Amniotic epithelial cell (primary cell): ENCODE data around the gene RARA.
"Not testable (repeated sequence)": the region's sequence is repeated elsewhere in the genome, so short reads cannot be mapped to it uniquely, and the experiment has no call there.

Experiments
- DNase-seq: peaks from one replicate; pipeline ENCODE4 v3.0.0-alpha.2; 2010; ENCODE audit warnings: low read depth

The RARA gene

GRCh38 chr17:40298726-40299125 is 10.3 kb upstream of the RARA start:
- DNase-seq = no peak

- DNase-seq = peak; percentile 28
Measured at GRCh38 chr17:40299159-40299757, 9.7 kb upstream of the RARA start.

- DNase-seq = no peak
Measured at GRCh38 chr17:40301315-40301714, 7.7 kb upstream of the RARA start.

DNA sequence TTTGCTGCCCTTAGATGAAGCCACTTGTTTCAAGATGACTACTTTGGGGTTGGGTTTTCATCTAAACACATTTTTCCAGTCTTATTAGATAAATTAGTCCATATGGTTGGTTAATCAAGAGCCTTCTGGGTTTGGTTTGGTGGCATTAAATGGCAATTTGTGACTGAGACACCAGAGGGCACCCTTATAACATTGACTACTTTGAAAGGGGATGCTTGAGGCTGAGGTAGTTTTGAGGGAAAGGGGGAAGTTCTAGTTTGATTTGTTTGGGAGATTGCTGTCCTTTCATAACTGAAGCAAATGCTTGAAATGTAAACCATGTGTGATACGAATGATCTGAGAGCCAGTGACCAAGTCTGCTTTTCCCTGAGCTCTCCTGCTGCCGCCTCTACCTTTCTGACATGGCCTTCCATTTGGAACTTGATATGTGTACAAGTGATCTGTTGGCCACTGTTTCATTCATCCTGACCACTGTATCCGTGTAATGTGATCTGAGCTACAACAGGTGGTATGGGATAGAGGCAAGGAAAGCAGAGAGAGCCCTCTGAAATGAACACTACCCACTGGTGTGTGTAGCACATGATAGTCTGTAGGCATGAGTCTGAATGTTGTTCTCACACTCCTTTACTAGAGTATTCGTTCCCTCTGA is 5.8 kb upstream of the RARA start:
- peak; percentile 65 for DNase-seq

DNA sequence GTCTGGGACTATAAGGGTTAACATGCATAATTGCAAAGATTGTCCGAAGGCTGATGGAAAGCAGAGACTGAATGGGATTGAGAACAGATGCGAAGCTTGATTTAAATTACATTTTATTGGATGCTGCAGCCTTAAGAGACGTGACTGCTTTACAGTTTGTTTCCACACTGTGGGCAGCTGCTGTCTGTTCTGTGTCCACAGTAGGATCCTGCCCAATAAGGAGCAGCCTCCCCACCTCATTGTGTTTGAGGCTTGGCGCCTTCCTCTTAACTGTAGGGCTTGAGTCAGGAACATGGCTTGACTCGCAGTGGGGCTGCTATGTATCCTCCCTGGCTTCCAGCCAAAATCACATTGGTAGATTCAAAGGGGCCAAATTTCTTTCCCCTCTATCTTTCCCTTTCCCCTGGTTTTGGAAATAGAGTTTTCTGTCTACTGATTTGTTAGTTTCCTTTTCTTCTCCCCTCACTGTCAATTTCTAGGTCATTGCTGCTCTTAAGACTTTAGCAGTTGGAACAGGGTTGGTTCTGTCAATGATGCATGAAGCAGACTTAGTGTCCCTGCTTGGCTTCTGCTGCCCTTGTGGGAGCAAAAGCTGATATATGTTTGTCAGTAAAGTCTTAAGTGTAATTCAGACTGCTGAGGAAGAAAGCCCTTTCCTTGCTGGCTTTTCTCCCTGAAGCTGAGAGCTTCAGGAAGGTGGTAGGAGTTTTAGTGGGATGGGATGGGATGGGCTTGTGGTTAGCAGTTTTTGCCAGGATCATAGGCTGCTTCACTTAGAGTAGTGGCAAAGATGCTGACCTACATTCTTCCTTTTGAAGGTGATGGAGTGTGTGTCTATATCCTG is 5.0 kb upstream of the RARA start:
- peak; percentile 96 for DNase-seq

GRCh38 chr17:40304552-40304863 is 4.5 kb upstream of the RARA start:
- not testable (repeated sequence) for DNase-seq

- DNase-seq = not testable (repeated sequence)
Measured at GRCh38 chr17:40304866-40305265, 4.1 kb upstream of the RARA start.

DNA sequence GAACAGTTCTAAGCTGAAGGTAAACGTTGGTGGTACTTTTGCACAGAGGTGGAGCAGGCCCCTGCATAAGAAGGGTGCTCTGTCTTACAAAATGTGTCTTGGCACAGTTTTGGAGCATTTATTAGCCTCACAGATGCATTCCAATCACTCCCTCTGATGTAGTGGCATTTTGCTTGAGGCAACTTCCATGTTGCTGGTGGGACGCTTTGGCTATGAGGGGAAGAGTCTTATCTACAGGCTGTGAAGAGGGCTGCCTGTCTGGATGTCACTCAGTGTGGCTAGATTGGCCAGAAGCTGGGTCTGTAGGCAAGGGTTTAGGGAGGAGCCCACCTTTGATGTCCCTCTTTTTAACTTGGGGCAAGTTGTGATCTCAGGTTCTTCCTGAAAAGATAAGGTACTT is 2.6 kb upstream of the RARA start:
- no peak for DNase-seq

DNA sequence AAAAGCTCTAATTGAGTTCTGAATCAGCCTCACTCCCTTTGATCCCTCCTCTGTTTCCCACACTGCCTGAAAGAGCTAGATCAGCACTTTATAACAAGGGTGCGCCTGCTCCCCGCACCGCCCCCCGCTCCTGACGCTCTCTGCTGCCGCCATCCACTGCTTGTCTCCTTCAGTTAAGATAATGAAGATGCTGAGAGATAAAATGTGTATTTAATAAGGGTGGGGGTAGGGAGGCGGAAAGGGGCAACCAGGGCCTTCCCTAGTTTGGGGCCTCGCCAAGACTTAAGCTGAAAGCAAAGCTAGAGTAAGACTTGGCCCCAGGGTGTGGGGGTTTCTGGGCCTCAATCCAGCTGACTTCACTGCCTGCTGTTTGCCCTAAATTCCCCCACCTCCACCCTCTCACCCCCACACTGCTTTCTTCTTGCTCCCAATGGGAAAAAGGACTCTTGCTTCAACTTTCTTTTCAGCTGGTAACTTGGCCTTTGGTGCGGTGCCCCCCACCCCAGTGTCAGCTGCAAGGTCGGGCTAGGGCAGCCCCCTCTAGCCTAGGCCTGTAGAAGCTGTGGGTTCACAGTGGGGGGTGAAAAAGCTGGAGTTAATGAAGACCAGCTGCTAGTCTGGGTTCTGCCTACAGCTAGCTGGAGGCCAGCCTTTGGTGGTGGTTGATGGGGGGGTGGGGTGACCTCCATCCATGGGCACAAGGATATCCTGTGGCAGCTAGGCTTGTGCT is 1.8 kb upstream of the RARA start:
- peak; percentile 67 for DNase-seq

- peak; percentile 58 for DNase-seq
Measured at GRCh38 chr17:40307740-40308239, 1.2 kb upstream of the RARA start.

DNA sequence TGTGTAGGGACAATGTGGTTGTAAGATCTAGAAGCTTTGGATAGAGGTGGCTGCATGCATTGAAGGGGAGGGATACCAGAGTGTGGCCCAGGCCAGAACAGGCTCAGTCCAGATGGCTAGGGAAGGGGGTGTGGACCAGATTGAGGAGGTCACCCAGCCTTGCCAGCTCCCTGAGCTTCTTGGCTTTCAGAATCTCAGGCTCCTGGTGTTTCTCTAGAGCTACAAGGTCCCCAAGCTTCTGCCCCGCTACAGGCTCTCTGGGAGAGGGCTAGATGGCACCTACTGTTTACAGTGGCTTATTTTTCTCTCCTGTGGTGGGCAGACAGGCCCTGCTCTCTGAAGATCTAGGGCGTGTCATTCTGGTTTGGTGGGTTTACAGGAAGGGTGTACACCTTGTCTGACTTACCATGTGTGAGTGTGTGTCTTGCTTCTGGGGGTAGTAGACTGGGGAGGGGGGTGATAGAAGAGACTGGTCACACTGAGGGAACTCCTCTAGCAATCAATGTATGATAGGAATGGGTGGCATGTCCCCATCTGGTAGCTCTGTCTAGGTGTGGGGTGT is 1.1 kb downstream of the RARA start:
- DNase-seq = no peak

GRCh38 chr17:40310882-40311391 is 2.0 kb downstream of the RARA start:
- no peak for DNase-seq

GRCh38 chr17:40311575-40311974 is 2.6 kb downstream of the RARA start:
- no peak for DNase-seq

GRCh38 chr17:40312131-40312731 is 3.3 kb downstream of the RARA start:
- no peak for DNase-seq

DNA sequence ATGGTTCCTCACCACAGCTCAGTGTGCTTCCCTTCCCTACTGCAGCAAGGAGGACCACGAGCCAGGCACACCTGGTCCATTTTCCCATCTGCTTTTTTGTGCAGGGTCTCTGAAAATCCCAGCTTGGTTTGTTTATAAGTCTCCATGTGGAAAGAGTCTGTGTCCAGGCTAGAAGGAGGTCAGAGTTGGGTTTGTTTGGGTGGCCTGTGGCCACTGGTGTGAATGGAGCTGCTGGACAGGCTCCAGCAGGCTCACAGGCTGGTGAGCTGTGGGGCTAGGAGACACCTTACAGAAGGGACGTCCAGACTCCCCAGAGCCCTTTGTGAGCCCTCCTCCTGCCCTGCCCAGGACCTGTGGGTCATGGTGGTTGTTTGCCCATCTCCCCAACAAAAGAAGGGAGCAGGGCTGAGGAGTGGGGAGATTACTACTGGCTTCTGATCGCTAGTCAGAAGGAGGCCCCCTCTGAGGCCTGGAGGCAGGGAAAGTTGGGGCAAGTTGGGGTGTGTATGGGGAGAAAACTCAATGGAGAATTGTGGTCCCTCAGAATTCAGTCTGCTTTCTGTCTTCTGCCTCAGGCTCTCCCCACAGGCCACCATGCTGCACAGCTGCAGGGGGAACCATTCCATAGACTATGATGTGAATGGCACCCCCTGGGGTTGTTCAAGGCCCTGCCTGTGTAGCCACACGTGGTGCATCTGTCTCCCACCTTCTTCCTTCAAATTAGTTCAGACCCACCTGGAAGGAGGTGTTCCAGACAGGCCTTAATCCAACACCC is 4.1 kb downstream of the RARA start:
- DNase-seq = no peak

DNA sequence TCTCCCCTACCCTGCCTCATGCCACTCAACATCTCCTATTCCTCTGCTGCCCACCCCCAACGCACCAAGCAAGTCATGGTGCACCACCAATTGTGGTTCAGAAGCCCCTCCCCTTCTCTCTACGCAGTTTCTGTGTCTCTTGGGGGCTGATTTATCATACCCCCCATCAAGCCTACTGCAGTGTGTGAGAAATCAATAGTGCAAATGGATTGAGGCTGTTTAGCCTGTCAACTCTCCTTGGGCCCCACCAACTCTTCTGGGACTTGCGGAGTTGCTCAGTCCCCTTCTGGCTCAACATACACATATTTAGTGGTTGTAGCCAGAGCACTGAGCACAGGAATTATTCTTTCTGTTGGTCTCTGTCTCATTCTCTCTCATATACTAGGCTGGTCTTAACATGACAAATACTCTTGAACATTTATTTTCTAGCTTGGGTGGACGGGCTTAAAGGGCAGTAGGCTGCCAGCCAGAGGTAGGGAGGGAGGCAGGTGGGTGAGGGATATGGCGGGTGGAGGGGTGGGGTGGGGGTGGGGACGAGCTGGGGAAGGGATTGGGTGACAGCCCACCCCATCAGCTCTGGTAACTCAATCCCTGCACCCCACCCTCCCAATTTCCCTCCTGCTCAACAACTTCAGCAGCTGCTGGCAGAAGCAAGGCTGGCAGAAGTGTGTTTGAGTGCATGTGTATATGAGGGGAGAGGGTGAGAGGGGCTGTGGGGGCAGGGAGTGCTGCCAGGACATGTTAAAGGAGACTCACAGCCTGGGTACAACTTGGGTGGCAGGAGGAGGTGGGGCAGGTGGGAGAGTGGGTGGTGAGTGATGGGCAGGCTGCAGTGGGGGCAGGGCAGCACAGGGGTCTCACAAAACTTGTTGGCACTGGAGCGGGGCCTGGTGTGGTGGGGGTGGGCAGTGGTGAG is 4.9 kb downstream of the RARA start:
- DNase-seq = no peak

- peak; percentile 83 for DNase-seq
Measured at GRCh38 chr17:40314584-40314956, 5.6 kb downstream of the RARA start.

- no peak for DNase-seq
Measured at GRCh38 chr17:40315206-40315605, 6.2 kb downstream of the RARA start.

- DNase-seq = no peak
Measured at GRCh38 chr17:40315678-40316570, 6.9 kb downstream of the RARA start.
